DOHH2 (cell line): Measurements from ENCODE around the gene PDLIM7.

Experiments
- H3F3A ChIP-seq: fragments of 200-600 bp; sonication (generic), shearing (Covaris generic); 2 replicates; pipeline ENCODE4 v1.6.0; 2016; ENCODE audit warnings: antibody characterized with exemption, mild to moderate bottlenecking; ENCODE audit not compliant: control insufficient read depth, insufficient read depth
- H3K27ac ChIP-seq: fragments of 200-600 bp; sonication (generic); 2 replicates; pipeline ENCODE4 v1.5.1; 2014; ENCODE audit warnings: low read depth, mild to moderate bottlenecking, low read length, moderate library complexity
- H3K27me3 ChIP-seq: fragments of 200-600 bp; sonication (generic); 2 replicates; pipeline ENCODE4 v1.6.1; 2014; ENCODE audit warnings: mild to moderate bottlenecking, low read length, mixed read lengths; ENCODE audit not compliant: control insufficient read depth
- H3K36me3 ChIP-seq: fragments of 200-600 bp; sonication (generic); 2 replicates; pipeline ENCODE4 v1.6.1; 2014; ENCODE audit warnings: mild to moderate bottlenecking, low read length, moderate library complexity, mixed read lengths; ENCODE audit not compliant: control insufficient read depth
- H3K4me1 ChIP-seq: fragments of 200-600 bp; sonication (generic); 2 replicates; pipeline ENCODE4 v1.6.1; 2014; ENCODE audit warnings: mild to moderate bottlenecking, low read length, mixed read lengths; ENCODE audit not compliant: control insufficient read depth
- H3K4me2 ChIP-seq: fragments of 200-600 bp; sonication (generic); 2 replicates; pipeline ENCODE4 v1.6.0; 2014; ENCODE audit warnings: mild to moderate bottlenecking, low read length, moderate library complexity
- H3K4me3 ChIP-seq: fragments of 200-600 bp; sonication (generic); 2 replicates; pipeline ENCODE4 v1.5.1; 2014; ENCODE audit warnings: mild to moderate bottlenecking, low read length, mixed read lengths
- H3K79me2 ChIP-seq: fragments of 200-600 bp; sonication (generic); 2 replicates; pipeline ENCODE4 v1.6.1; 2014; ENCODE audit warnings: mild to moderate bottlenecking, low read length, mixed read lengths; ENCODE audit not compliant: control insufficient read depth
- H3K9me2 ChIP-seq: fragments of 200-600 bp; sonication (generic); replicated peaks from 2 replicates; pipeline ENCODE4 v1.6.1; 2014; ENCODE audit warnings: mild to moderate bottlenecking, low read length, mixed read lengths; ENCODE audit not compliant: control insufficient read depth
- H3K9me3 ChIP-seq: fragments of 200-600 bp; sonication (generic); 2 replicates; pipeline ENCODE4 v1.6.1; 2014; ENCODE audit warnings: antibody characterized with exemption, low read length, mixed read lengths; ENCODE audit not compliant: control insufficient read depth, insufficient read depth
- H4K20me1 ChIP-seq: fragments of 200-600 bp; sonication (generic); 2 replicates; pipeline ENCODE4 v1.6.0; 2014; ENCODE audit warnings: low read depth, mild to moderate bottlenecking, antibody characterized with exemption, low read length, moderate library complexity; ENCODE audit not compliant: control insufficient read depth, insufficient read depth
- CTCF ChIP-seq: fragments of 200-600 bp; sonication (generic); IDR thresholded peaks from one replicate; pipeline ENCODE4 v1.5.1; 2014; ENCODE audit warnings: antibody characterized with exemption, mild to moderate bottlenecking, low read depth, low read length; ENCODE audit not compliant: poor library complexity, severe bottlenecking
- EZH2phosphoT487 ChIP-seq: fragments of 200-600 bp; sonication (generic); IDR thresholded peaks from 2 replicates; pipeline ENCODE4 v1.6.1; 2017; ENCODE audit warnings: borderline replicate concordance, mild to moderate bottlenecking, antibody characterized with exemption, low read length, moderate library complexity, mixed read lengths

The PDLIM7 gene

DNA sequence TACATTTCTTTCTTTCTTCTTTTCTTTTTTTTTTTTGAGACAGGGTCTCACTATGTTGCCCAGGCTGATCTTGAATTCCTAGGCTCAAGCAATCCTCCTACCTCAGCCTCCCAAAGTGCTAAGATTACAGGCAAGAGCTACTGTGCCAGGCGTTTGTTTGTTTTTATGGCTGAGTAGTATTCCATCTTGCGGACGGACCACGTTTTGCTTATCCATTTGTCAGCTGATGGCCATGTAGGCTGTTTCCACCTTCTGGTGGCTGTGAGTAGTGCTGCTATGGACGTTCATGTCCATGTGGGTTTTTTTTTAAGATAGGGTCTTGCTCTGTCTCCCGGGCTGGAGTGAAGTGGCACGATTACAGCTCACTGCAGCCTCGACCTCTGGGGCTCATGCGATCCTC lies 9.8 kb upstream of the PDLIM7 start:
- Histone ChIP-seq H4K20me1 (peaks cover 4% of the 10 kb centered on the region; the same call in 1 of the 2 replicates), H3K79me2 (peaks cover 39% of the 10 kb centered on the region), H3K27ac (peak overlapping the region; percentile 99), H3K27me3 (no peaks in the 10 kb centered on the region), H3K4me2 (peak overlapping the region; percentile 100), H3K9me3 (no peaks in the 10 kb centered on the region), H3F3A (peaks cover 35% of the 10 kb centered on the region), H3K4me1 (peaks cover 85% of the 10 kb centered on the region), H3K9me2 (no peaks in the 10 kb centered on the region), H3K36me3 (peaks cover 93% of the 10 kb centered on the region), H3K4me3 (peak overlapping the region; percentile 81)
- TF ChIP-seq EZH2phosphoT487: no peak
- peak; percentile 38 for TF ChIP-seq CTCF

DNA sequence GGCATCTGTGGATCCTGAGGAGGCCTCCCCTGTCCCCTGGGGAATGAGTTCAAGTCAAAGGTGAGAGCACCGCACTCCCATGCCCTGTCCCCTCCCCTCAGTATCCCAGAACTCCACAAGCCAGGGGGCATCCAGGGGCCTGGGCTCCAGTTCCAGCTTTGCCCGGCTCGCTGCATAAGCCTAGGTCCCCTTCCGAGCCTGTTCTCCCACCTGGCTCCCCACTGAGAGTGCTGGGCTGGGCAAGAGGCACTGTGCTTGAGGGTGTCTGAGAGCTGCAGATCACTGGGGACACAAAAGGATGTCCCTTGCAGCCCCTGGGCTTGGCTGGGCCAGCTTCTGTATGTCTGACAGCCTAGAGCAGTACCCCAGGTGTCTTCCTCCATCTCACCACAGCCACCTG lies 7.7 kb upstream of the PDLIM7 start:
- Histone ChIP-seq H3K79me2 (peaks cover 38% of the 10 kb centered on the region), H3K27me3 (no peaks in the 10 kb centered on the region), H4K20me1 (peaks cover 8% of the 10 kb centered on the region; the same call in 1 of the 2 replicates), H3K4me3 (no peak overlapping the region), H3F3A (peaks cover 29% of the 10 kb centered on the region), H3K4me2 (no peak overlapping the region), H3K36me3 (peaks cover 82% of the 10 kb centered on the region), H3K9me3 (no peaks in the 10 kb centered on the region), H3K27ac (peak overlapping the region; percentile 11; the same call in 1 of the 2 replicates), H3K9me2 (no peaks in the 10 kb centered on the region), H3K4me1 (peaks cover 80% of the 10 kb centered on the region)
- TF ChIP-seq CTCF (no peak), EZH2phosphoT487 (no peak)

- Histone ChIP-seq H3K36me3 (peaks cover 76% of the 10 kb centered on the region), H3K4me1 (peaks cover 77% of the 10 kb centered on the region), H3K79me2 (peaks cover 31% of the 10 kb centered on the region), H3K4me2 (0 out of 2 replicates have a peak overlapping the region, but pooled peaks have one; percentile 61), H4K20me1 (peaks cover 8% of the 10 kb centered on the region; the same call in 1 of the 2 replicates), H3K27ac (0 out of 2 replicates have a peak overlapping the region, but pooled peaks have one; percentile 11), H3K9me3 (no peaks in the 10 kb centered on the region), H3K9me2 (no peaks in the 10 kb centered on the region), H3K4me3 (no peak overlapping the region), H3K27me3 (peaks cover 4% of the 10 kb centered on the region; the same call in 1 of the 2 replicates), H3F3A (peaks cover 31% of the 10 kb centered on the region)
- TF ChIP-seq CTCF (no peak), EZH2phosphoT487 (no peak)
These were observed 7.0 kb upstream of the PDLIM7 start for GRCh38 chr5:177504086-177505056.
